ENCODE data around the gene PSMB2.

DNA sequence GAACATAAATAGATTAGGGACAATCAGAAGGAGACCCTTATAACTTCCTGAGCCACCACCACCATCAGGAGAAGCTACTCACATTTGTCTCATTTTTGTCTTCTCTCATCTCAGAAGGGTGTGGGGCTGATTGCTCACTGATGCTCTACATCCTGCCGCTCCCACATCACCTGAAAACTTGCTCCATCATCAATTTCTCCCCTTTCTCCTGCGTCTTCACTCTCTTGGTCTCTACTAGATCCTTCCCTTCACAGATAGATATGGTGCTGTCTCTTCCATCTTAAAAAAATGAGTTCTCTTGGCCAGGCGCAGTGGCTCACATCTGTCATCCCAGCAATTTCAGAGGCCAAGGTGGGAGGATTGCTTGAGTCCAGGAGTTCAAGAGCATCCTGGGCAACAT is 38.9 kb upstream of the PSMB2 start:
- TF ChIP-seq, protein P1, sequence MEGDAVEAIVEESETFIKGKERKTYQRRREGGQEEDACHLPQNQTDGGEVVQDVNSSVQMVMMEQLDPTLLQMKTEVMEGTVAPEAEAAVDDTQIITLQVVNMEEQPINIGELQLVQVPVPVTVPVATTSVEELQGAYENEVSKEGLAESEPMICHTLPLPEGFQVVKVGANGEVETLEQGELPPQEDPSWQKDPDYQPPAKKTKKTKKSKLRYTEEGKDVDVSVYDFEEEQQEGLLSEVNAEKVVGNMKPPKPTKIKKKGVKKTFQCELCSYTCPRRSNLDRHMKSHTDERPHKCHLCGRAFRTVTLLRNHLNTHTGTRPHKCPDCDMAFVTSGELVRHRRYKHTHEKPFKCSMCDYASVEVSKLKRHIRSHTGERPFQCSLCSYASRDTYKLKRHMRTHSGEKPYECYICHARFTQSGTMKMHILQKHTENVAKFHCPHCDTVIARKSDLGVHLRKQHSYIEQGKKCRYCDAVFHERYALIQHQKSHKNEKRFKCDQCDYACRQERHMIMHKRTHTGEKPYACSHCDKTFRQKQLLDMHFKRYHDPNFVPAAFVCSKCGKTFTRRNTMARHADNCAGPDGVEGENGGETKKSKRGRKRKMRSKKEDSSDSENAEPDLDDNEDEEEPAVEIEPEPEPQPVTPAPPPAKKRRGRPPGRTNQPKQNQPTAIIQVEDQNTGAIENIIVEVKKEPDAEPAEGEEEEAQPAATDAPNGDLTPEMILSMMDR (IDR thresholded peaks at IDR 0.05; ENCODE audit: control extremely low read depth in 1 of 3, insufficient read depth in 1 of 3, low read depth in 1 of 3, low read length in 3 of 3), result no peak
- TF ChIP-seq CHD2 (IDR thresholded peaks at IDR 0.05; ENCODE audit: low read length) (no peak), YY1 (IDR thresholded peaks at IDR 0.05; ENCODE audit: low read depth, low read length) (no peak), POLR2A (IDR thresholded peaks at IDR 0.05; ENCODE audit: control extremely low read depth in 1 of 2, low read depth in 2 of 2, low read length in 2 of 2) (no peak), RNF2 (IDR thresholded peaks at IDR 0.05; ENCODE audit: borderline replicate concordance, low read depth, low read length, missing control alignments, poor library complexity, severe bottlenecking) (no peak)
- TF ChIP-seq, protein P2, sequence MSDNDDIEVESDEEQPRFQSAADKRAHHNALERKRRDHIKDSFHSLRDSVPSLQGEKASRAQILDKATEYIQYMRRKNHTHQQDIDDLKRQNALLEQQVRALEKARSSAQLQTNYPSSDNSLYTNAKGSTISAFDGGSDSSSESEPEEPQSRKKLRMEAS (IDR thresholded peaks at IDR 0.05), result no peak

Measured in H1 (cell line).